ENCODE data around the gene STBD1. TPM values are rescaled to one million over a fixed set of nuclear protein-coding genes. Genes with fewer than 3 reads are reported as not detected.
"Not testable (repeated sequence)": the region's sequence is repeated elsewhere in the genome, so short reads cannot be mapped to it uniquely, and the experiment has no call there.

STBD1 gene
- total RNA-seq, 1 experiment from 2014 or later: 0.57 TPM

GRCh38 chr4:76322236-76322635 is 15.7 kb downstream of the STBD1 start:
- no peak for DNase-seq (ENCODE audit: low read depth)

GRCh38 chr4:76325072-76325471 is 18.5 kb downstream of the STBD1 start:
- DNase-seq (ENCODE audit: low read depth): no peak

GRCh38 chr4:76326515-76326914 is 20.0 kb downstream of the STBD1 start:
- no peak for DNase-seq (ENCODE audit: low read depth)

- no peak for DNase-seq (ENCODE audit: low read depth)
Observed at GRCh38 chr4:76334885-76335284, 28.4 kb downstream of the STBD1 start.

- DNase-seq (ENCODE audit: low read depth): no peak
Observed at GRCh38 chr4:76339364-76339763, 32.8 kb downstream of the STBD1 start.

- no peak for DNase-seq (ENCODE audit: low read depth)
Observed at GRCh38 chr4:76341063-76341462, 34.5 kb downstream of the STBD1 start.

- DNase-seq (ENCODE audit: low read depth): peak; percentile 14
Observed at GRCh38 chr4:76342191-76342590, 35.7 kb downstream of the STBD1 start.

- DNase-seq (ENCODE audit: low read depth): no peak
Observed at GRCh38 chr4:76342803-76343202, 36.3 kb downstream of the STBD1 start.

- no peak for DNase-seq (ENCODE audit: low read depth)
Observed at GRCh38 chr4:76354517-76355473, 48.3 kb downstream of the STBD1 start.

- DNase-seq (ENCODE audit: low read depth): no peak
Observed at GRCh38 chr4:76357981-76358380, 51.4 kb downstream of the STBD1 start.

GRCh38 chr4:76359881-76360466 is 53.4 kb downstream of the STBD1 start:
- not testable (repeated sequence) for DNase-seq (ENCODE audit: low read depth)

Other genes starting within 250 kb of the STBD1 start
- gene ART3, start 232.0 kb upstream of the STBD1 start, total RNA-seq (2014; rRNA removed; shearing (Covaris generic)): not detected in 2 replicates
- gene NUP54, start 158.3 kb upstream of the STBD1 start, total RNA-seq (2014; rRNA removed; shearing (Covaris generic)): 31.8 and 40.7 TPM in 2 replicates
- gene SCARB2, start 92.9 kb upstream of the STBD1 start, total RNA-seq (2014; rRNA removed; shearing (Covaris generic)): 22.7 and 25.7 TPM in 2 replicates
- gene FAM47E, start 55.0 kb upstream of the STBD1 start, total RNA-seq (2014; rRNA removed; shearing (Covaris generic)): 0.11 and 2.8 TPM in 2 replicates
- not detected in 2 replicates for gene CCDC158, start 114.4 kb downstream of the STBD1 start, total RNA-seq (2014; rRNA removed; shearing (Covaris generic))
- gene SHROOM3, start 128.5 kb downstream of the STBD1 start, total RNA-seq (2014; rRNA removed; shearing (Covaris generic)): 8.2 and 10.2 TPM in 2 replicates